Measurements from ENCODE around the gene SEC24D.

SEC24D gene

DNA sequence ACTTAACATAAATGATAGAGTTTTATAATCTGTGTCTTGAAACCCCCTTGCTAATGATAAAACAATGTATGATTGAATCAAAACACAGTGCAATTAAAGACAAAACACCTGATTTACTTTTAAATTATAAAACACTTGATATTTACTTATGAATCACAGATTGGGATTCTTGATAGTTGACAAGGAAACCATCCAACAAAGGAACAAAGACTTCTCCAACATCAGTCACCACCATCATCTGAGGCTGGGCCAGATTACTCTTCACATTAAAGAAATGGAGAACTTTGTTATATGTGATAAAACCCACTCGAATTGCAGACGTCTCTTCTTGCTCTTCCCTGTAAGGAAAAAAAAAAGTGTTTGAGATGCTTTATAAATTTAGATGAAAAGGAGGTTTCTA is 83.4 kb downstream of the SEC24D start:
- DNase-seq (ENCODE audit: low spot score): no peak

DNA sequence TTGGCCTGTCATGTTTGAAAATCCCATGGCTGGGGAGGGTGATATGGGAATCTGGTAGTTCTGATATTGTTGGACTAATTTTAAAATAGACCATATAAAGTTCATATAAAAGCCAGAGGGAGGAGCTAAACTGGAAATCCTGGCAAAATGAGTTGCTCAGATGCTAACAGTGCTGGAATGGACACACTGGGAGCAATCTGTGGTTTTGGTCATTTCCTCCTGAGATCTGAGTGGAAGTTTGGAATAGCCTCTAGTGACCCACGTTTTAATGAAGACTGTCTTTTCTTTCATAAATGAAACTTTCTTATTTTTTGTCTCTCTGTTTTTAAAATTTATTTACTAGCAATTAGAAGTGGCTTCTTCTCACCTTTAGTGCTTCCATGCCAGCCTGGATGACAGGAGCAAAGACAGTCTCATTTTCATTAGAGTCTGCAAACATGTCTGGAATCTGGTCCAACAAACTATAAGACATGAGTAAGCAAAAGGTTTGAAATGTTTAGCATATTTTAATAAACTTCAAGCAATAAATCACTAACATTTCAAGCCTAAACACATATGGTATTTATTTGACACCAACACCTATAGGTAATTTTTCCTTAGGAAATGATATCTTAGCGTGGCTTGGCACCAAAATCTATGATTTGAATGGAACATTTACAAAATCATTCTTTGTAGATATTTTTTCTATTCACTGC is 84.2 kb downstream of the SEC24D start:
- DNase-seq (ENCODE audit: low spot score): no peak

DNA sequence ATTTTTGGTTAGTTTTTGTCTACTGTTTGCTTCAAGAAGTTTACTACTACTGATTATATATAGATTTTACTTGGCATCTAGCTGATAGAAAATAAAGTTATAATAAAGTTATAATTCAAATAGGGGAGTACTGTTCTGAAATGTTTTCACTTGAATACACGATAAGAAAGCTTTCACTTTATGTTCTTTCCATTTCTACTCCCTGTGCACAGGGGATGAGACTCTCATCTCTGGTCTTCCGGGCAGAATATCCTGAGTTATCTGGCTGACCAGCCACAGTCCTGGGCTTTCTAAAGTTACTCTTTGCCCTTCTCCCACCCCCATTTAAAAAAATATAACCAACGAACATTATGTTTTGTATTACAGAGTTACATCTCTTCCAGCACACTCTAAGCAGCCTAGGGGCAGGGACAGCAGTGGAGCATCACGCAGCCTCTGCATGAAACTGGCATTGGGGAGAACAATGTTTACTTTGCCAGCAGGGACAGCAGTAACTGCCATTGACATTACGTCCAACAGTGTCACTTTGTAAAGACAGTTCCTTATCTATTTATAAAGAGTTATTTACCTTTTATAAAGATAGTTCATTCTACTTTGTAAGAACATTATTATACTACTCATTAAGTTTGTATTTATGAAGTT is 86.5 kb downstream of the SEC24D start:
- DNase-seq (ENCODE audit: low spot score): no peak

DNA sequence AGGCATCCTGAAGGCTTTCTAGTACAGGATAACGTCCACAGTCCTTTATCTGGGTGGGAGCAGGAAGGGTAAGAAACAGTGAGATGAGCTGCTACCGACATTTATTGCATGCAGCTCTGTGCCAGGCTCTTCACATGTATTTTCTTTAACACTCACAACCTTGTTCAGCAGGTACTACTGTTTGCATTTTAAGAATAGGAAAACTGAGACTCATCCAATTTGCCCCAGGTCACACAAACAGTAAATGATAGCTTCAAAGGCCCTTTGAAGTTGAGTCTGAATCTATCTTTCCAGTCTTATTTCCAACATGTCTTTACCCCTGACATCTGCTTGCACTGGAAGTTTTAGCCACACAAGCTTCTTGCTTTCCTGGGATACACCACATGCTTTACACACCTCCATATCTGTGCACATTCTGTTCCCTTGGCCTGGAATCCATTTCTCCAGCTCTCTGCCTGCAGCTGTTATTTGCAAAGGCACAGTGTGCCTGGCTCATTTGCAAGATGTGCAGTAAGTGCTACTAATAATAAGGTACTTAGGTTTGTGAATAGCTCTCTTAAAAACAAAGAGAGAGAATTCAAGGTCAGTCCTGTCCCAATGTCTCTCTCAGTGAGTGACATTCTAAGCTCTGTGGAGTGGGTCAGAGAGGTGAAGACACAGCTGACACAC is 89.5 kb downstream of the SEC24D start:
- no peak for DNase-seq (ENCODE audit: low spot score)

DNA sequence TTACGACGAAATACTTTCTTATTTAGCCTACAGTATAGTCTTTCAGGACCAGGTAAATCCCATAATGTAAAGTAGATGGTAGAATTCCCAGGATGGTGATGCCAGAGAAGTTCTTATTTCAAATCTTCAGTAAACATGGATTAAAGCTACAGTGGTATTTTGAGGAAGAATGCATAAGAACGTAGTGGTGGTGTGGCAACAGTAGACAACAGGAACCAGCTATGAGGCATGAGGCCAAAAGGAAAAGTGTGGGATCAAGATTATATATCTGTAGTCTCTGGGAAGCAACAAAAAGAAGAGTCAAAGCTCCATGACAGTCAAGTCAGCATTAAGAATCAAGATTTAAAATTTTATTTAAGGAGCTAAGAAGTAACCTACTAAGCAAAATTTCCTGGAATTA is 90.6 kb downstream of the SEC24D start:
- DNase-seq (ENCODE audit: low spot score): no peak

DNA sequence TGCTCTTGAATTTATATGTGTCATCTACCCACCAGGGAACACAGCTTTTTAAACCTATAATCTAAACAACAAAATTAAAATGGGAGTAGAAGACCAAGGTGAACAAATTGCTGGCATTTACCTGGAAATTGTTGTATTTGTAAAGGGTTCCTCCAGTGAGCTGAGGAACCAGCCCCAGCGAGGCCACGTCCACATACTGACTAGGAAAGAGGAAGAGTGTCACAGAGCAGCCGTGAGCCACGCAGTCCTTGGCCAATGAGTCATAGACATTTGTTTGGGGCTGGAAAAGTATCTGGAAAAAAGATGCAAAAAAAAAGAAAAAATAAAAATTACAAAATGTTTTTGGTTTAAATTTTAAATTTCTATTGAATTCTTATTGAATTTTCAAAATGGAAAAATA is 92.1 kb downstream of the SEC24D start:
- DNase-seq (ENCODE audit: low spot score): no peak

DNA sequence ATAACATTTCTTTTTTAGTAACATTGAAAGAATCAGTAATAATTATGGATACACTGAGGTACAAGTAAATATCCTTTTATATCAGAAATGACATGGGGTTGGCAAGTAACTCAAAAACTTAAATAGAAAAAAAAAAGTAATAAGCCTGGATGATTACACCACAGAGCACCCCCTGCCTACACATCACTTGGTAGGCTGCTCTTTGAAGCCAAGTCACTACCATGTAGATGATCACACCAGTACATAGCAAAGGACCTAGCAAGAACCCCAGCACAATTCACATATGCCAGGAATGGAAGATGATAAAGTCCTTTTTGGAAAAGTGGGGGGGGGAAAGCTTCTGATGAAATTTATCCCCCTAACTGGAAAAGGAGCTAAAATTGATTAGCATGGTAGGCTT is 93.9 kb downstream of the SEC24D start:
- no peak for DNase-seq (ENCODE audit: low spot score)

DNA sequence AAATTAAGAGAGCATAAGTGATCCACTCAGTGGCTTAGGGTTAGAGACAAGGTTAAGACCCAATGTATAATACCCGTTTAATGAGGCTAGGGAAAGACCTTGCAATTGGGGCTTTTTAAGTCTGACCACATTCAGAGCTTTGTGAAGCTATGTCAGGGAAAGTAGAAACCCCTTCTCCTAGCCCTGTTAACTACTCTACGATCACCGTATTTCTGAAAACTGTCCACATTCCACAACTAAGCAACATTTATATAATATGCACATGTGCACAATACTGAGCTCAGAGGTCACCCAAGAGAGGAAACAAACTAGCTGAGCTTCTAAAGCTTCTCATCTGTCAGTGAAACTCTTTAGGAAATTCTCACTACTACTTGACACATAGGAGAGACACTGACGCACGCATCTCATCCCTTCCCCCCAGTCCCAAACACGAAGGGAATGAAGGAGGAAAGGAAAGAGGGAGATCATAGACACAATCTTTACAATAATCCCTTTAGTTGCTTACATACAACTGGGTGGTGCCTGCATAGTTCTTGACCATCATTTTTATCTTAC is 94.5 kb downstream of the SEC24D start:
- DNase-seq (ENCODE audit: low spot score): no peak

DNA sequence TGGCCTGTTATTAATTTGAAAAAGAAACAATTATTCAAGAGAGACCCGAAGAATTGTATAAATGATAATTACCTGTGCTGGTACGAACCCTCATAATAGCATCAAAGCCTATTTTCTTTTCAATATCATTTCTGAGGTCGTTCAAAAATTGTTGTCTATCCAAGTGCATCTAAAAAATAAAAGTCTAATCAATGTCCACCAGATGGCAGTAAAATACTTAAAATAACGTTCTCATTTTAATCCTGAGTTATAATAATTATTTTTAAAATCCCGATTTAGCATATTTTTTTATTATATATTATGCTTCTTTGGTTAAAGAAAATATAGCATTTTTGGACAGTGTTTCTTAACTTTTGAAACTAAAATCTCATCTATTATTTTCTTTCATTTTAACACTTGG is 95.1 kb downstream of the SEC24D start:
- no peak for DNase-seq (ENCODE audit: low spot score)

DNA sequence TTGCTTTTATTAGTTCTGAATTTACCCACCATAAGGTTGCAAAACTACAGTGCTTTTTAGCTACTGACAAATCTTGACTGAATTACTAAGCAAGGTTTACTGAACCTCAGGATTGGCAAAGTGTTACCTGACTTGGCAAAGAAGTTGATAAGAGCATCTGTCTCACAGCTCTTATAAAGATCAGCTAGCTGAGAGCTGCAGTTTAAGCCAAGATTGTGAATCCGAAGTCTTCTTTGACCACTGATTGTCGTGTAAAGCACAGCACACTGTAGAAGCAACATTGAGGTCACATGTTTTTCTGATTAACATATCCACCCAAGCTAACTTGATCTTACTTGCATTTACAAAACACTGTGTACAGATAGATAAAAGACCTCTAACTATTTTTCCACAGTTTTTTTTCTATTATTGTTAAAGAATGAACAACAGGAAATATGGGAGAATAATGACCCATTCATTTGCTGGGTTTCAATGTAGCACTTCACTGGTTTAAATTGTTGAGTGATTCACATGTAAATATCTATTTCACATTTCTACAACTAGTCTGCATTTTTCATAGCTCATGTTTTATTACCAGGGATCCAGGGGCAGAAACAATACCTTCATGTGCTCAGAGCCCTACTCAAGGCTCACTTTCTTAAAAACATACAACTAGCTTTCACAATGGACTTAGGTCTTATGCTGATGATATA is 96.8 kb downstream of the SEC24D start:
- DNase-seq (ENCODE audit: low spot score): no peak

DNA sequence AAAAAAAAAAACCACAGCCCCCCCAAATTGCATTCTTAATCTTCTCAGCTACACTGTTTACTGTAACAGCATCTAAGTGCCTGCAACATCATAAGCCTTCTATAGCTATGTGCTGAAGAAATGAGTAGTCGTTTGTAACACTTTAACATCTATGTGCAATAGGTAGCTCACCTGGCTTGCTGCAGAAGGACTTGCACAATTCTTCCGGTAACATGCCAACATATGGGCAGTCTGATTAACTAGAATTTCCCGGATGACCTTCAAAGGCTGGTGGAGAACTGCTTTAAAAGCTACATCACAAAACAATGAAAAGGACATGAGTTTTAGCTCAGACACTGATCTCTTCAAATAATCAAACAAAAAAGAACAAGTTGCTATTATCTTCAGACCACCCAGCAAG is 97.8 kb downstream of the SEC24D start:
- DNase-seq (ENCODE audit: low spot score): no peak

DNA sequence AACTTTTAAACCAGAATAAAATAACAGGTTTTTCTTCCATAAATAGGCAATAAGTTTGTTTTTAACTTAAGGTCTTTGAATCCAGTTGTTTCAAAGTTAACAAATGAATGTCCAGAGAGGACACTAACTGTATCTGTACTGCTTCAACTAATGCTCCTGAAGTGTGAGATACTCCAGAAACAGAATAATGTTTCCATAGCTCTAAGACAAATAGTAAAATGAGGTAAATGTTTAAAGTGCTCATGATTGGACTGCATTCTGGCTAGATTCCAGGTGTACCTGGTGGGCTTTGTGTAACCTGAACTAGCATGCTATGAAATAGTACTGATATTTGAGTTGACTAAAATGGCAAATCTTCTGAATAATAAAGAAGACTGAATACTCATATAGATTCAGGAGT is 99.0 kb downstream of the SEC24D start:
- no peak for DNase-seq (ENCODE audit: low spot score)

DNA sequence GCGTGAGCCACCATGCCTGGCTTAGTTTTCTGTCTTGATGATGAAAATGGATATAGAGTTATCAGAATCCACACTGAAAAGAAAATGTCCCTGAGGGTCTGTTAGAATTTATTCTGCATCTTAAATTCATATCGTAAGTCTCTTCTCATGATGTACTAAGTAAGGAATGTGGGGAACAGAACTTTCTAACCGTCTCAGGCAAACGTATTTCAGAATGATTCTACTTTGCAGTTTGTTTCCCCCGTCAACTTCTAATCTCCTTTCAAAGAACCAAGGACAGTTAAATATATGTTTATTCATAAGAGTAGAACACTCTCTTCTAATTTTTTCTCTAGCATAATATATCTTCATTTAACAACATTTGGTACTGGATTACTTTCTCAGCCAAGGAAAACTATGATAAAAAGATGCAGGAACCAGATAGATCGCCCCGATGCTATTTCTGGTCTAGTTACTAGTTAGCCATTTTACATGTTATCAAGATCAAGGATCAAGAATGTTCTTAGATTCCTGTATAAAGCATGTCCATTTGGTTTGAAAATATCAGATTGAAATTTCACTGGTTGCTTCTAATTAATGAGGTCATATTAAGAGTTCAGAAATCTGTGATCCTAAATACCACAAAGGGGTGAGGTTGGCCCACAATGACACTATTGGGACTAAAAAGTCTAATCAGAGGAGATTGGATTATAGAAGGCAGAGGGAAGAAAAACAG is 101.3 kb downstream of the SEC24D start:
- no peak for DNase-seq (ENCODE audit: low spot score)

DNA sequence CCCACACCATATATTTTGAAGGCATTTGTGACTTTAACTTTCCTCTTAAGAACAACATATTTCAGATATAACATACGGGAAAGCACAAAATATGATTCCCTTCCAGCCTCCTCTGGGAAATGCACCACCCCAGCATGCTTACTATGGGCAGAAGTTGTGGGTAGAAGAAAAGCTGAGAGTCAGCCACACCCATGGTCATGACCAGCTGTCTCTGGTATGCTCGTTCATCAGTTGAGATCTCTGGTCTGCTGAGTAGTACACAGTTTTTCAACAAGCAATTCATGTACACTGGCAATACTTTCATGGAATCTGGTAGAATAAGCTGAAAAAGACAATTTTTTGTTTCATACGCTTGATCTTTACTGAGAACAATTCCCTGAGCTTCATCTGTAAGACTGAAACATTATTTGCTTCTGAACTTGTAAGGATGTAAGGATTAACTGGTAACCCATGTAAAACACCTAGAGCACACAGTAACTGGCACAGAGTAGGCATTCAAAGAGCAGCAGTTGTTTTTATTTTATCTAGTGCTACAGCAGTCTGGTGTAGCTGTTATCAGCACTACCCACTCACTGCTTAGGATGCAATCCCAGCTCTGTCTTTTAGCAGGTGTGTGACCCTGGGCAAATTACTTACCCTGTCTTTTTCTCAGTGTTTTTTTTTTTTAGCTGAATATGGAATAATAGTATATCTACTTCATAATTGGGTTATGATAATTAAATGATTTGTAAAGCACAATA is 103.2 kb downstream of the SEC24D start:
- DNase-seq (ENCODE audit: low spot score): no peak

DNA sequence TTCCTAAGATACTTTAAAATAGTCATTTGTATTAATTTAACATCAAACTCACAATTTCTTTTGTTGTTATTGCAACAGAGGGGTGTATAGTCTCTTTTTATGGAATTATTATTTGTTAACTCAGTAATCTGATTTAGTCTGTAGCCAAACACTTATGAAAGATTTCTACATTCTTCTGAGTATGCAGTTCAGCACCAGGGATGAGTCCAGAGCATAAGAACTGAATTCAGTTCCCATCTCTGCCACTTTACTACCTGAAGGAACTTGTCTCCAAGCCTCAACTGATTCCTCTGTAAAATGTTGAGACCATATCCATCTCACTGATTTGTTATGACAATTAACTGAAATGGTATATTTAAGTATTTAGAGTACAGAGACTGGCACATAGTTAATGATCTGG is 105.2 kb downstream of the SEC24D start:
- no peak for DNase-seq (ENCODE audit: low spot score)

DNA sequence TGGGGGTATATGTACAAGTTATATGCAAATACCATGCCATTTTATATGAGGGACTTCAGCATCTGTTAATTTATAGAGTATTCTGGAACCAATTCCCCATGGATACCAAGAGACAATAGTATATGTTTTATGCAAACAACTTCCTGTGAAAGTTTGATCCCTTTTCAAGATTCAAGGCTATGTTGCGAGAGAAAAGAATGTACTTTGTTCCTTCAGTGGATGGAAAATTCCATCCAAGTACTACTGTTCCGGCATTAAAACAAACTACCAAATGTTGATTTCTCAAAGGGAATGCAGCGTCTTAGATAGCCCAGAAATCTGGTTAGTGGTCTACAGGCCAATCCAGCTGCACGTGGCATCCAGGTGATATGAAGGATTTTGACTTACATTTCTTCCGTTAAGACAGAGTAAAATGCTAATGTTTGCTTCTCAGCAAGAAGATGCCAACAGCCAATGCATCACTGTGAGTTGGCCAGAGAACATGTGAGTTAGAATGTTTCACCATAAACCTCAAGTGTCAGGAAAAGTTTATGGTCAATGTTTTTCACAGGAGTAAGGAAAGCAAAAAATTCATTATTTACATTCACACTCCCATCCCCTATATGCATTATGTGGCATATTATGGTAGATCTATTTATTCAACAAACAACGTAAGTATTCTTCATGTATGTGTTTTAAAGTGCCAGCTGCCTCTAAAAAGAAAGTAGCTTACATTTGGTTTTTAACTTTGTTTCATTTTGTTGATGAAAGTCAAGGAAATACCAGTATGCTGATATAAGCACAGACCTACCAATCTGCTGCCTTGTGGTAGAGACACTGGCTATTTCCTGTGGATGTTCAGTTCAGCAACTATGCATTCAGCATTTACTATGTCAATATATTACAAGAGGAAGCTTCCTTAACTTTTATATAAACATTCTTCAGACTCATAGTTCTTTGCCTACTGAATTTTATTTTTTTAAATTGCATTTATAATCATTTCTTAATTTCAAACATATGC is 106.3 kb downstream of the SEC24D start:
- DNase-seq (ENCODE audit: low spot score): no peak

DNA sequence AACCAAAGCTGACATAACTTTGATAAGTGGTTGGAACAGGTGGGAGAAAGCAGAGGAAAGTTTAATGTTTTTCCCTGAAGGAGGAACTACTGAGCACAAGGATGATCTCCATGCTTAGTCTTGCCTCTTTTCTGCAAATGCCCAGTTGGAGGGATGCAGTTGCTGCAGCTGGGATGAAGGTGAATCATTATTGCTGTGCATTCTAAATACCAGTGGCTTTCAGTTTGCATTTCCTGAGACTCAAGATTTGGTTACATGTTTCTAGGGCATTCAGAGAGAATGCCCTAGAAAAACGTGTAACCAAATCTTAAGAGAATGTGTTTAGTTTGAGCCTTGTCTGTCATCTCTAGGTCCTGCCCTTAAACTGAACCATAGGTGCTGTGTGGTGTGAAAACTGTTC is 108.6 kb downstream of the SEC24D start:
- no peak for DNase-seq (ENCODE audit: low spot score)

DNA sequence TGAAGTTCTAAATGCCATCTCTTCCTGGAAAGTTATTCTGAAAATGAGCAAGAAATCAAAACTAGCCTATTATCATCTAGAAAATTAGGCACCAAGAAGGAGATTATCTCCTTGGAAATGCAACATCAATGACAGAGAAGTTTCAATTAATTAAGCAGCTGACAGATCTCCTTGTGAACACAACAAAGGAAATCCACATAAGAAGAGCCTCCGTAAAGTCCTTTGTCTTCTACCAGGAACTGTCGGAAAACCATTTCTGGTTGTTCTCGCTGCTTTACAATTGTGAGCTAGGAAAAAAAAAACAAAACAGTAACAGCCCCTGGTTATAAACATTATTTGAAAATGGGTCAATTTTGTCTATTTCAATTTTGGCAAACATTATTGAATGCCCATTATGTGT is 112.6 kb downstream of the SEC24D start:
- DNase-seq (ENCODE audit: low spot score): no peak

DNA sequence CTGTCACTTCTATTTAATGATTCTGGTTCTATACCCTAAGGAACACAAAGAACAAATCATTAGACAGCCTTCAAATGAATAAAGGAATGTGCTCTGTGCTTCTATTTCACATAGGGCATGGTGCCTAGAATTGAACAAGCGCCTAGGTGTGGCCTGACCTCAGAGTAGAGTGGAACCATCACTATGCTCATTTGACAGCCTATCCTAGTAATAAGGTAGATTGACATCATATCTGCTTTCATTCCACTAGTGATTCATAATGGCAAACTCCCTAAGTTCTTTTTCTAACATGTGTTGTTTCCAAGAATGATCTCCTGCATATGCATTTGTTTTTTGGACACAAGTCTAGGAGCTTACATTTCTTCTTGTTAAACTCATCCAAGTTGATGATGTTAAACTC is 114.2 kb downstream of the SEC24D start:
- DNase-seq (ENCODE audit: low spot score): no peak
